ENCODE data around the gene CAST. TPM values are rescaled to one million over a fixed set of nuclear protein-coding genes. Genes with fewer than 3 reads are reported as not detected.

Gene CAST
- total RNA-seq, 1 experiment from 2014 or later: 418 TPM

GRCh38 chr5:96716716-96717115 lies 54.5 kb downstream of the CAST start:
- TF ChIP-seq CTCF (IDR thresholded peaks at IDR 0.05; ENCODE audit: insufficient read depth in 1 of 2, low read depth in 1 of 2, low read length in 1 of 2, severe bottlenecking in 1 of 2, unreplicated experiment in 1 of 2): no peak
- no peaks in the 10 kb centered on the region for H3K27me3 Mint-ChIP-seq (ENCODE audit: insufficient read depth, unreplicated experiment)
- no peak overlapping the region for H3K4me3 Mint-ChIP-seq (ENCODE audit: unreplicated experiment)
- CTCF ChIA-PET: no interaction called here
- Histone ChIP-seq H3K9me3 (no peaks in the 10 kb centered on the region), H3K36me3 (ENCODE audit: control insufficient read depth, insufficient read depth, low read length) (peaks cover 3% of the 10 kb centered on the region; the same call in 1 of the 2 replicates), H3K4me3 (ENCODE audit: low read depth, low read length) (no peak overlapping the region), H3K27me3 (replicated peaks; ENCODE audit: control insufficient read depth, insufficient read depth, low read length) (no peaks in the 10 kb centered on the region), H3K4me1 (peaks cover 28% of the 10 kb centered on the region)
- no peak for DNase-seq
- BruUV-seq (replicated peaks): no TSS peak
- peaks cover 44% of the 10 kb centered on the region for H3K4me1 Mint-ChIP-seq (ENCODE audit: low read depth, unreplicated experiment)
- no peaks in the 10 kb centered on the region for H3K9me3 Mint-ChIP-seq (ENCODE audit: unreplicated experiment)
- peaks cover 56% of the 10 kb centered on the region for H3K36me3 Mint-ChIP-seq (ENCODE audit: insufficient read depth, unreplicated experiment)
- POLR2A ChIA-PET: no interaction called here
- no peak overlapping the region for H3K27ac Mint-ChIP-seq (ENCODE audit: unreplicated experiment)
- intact Hi-C loops (cut with micrococcal nuclease; ENCODE audit: unreplicated experiment): no loop called here

GRCh38 chr5:96717874-96718273 lies 55.7 kb downstream of the CAST start:
- H3K36me3 Mint-ChIP-seq (ENCODE audit: insufficient read depth, unreplicated experiment): peaks cover 46% of the 10 kb centered on the region
- intact Hi-C loops (cut with micrococcal nuclease; ENCODE audit: unreplicated experiment): no loop called here
- no TSS peak for BruUV-seq (replicated peaks)
- no peaks in the 10 kb centered on the region for H3K27me3 ChIP-seq (replicated peaks; ENCODE audit: control insufficient read depth, insufficient read depth, low read length)
- no peak for TF ChIP-seq CTCF (IDR thresholded peaks at IDR 0.05; ENCODE audit: insufficient read depth in 1 of 2, low read depth in 1 of 2, low read length in 1 of 2, severe bottlenecking in 1 of 2, unreplicated experiment in 1 of 2)
- H3K9me3 ChIP-seq: no peaks in the 10 kb centered on the region
- peaks cover 26% of the 10 kb centered on the region for H3K4me1 ChIP-seq
- no peak for DNase-seq
- ChIA-PET CTCF (no interaction called here), POLR2A (no interaction called here)
- peaks cover 34% of the 10 kb centered on the region for H3K4me1 Mint-ChIP-seq (ENCODE audit: low read depth, unreplicated experiment)
- no peaks in the 10 kb centered on the region for H3K27me3 Mint-ChIP-seq (ENCODE audit: insufficient read depth, unreplicated experiment)
- no peaks in the 10 kb centered on the region for H3K9me3 Mint-ChIP-seq (ENCODE audit: unreplicated experiment)
- H3K4me3 ChIP-seq (ENCODE audit: low read depth, low read length): no peak overlapping the region
- no peak overlapping the region for H3K4me3 Mint-ChIP-seq (ENCODE audit: unreplicated experiment)
- H3K36me3 ChIP-seq (ENCODE audit: control insufficient read depth, insufficient read depth, low read length): peaks cover 3% of the 10 kb centered on the region; the same call in 1 of the 2 replicates
- peak overlapping the region; percentile 24 for H3K27ac Mint-ChIP-seq (ENCODE audit: unreplicated experiment)

- Mint-ChIP-seq H3K4me1 (ENCODE audit: low read depth, unreplicated experiment) (peaks cover 34% of the 10 kb centered on the region), H3K27ac (ENCODE audit: unreplicated experiment) (peak overlapping the region; percentile 24), H3K27me3 (ENCODE audit: insufficient read depth, unreplicated experiment) (no peaks in the 10 kb centered on the region), H3K4me3 (ENCODE audit: unreplicated experiment) (no peak overlapping the region), H3K9me3 (ENCODE audit: unreplicated experiment) (no peaks in the 10 kb centered on the region), H3K36me3 (ENCODE audit: insufficient read depth, unreplicated experiment) (peaks cover 41% of the 10 kb centered on the region)
- intact Hi-C loops (cut with micrococcal nuclease; ENCODE audit: unreplicated experiment): no loop called here
- DNase-seq: no peak
- BruUV-seq (replicated peaks): no TSS peak
- ChIA-PET CTCF (no interaction called here), POLR2A (no interaction called here)
- no peak for TF ChIP-seq CTCF (IDR thresholded peaks at IDR 0.05; ENCODE audit: insufficient read depth in 1 of 2, low read depth in 1 of 2, low read length in 1 of 2, severe bottlenecking in 1 of 2, unreplicated experiment in 1 of 2)
- Histone ChIP-seq H3K36me3 (ENCODE audit: control insufficient read depth, insufficient read depth, low read length) (peaks cover 3% of the 10 kb centered on the region; the same call in 1 of the 2 replicates), H3K4me3 (ENCODE audit: low read depth, low read length) (no peak overlapping the region), H3K27me3 (replicated peaks; ENCODE audit: control insufficient read depth, insufficient read depth, low read length) (no peaks in the 10 kb centered on the region), H3K9me3 (no peaks in the 10 kb centered on the region), H3K4me1 (peaks cover 23% of the 10 kb centered on the region)
Measured at GRCh38 chr5:96718635-96719077, 56.5 kb downstream of the CAST start.

Data from Caco-2 (cell line).